ENCODE results near the gene C4orf46. TPM values are rescaled to one million over a fixed set of nuclear protein-coding genes. Genes with fewer than 3 reads are reported as not detected.

Gene C4orf46
- total RNA-seq, 4 donors from 2014 or later: 3.0 to 6.5 (median 4.2) TPM

DNA sequence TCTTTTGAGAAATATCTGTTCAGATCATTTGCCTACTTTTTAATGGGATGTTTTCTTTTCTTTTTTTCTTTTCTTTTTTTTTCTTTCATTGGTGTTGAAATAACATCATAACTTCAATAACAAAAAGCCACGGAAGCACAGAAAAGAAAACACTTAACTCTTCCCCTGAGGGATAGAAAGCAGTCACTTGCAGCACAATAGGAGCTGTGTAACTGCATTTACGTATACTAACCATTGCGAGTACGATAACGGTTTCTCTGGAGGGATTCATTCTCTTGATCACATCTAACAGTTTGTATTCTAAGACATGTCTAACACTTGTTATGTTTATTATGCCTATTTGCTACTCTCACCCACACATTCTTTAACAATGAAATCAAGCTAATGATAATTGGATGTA is 27.3 kb downstream of the C4orf46 start:
- TF ChIP-seq CTCF (IDR thresholded peaks at IDR 0.05; ENCODE audit: low read depth): no peak

- TF ChIP-seq CTCF (IDR thresholded peaks at IDR 0.05; ENCODE audit: low read depth): no peak
These were observed 35.1 kb downstream of the C4orf46 start for GRCh38 chr4:158636619-158637018.

- no peak for TF ChIP-seq CTCF (IDR thresholded peaks at IDR 0.05; ENCODE audit: low read depth)
These were observed 40.8 kb downstream of the C4orf46 start for GRCh38 chr4:158630893-158631292.

- TF ChIP-seq CTCF (IDR thresholded peaks at IDR 0.05; ENCODE audit: low read depth): no peak
These were observed 46.1 kb downstream of the C4orf46 start for GRCh38 chr4:158625544-158625943.

GRCh38 chr4:158624889-158625478 is 46.7 kb downstream of the C4orf46 start:
- TF ChIP-seq CTCF (IDR thresholded peaks at IDR 0.05; ENCODE audit: low read depth): no peak

- TF ChIP-seq CTCF (IDR thresholded peaks at IDR 0.05; ENCODE audit: low read depth): no peak
These were observed 49.4 kb downstream of the C4orf46 start for GRCh38 chr4:158622251-158622650.

- no peak for TF ChIP-seq CTCF (IDR thresholded peaks at IDR 0.05; ENCODE audit: low read depth)
These were observed 50.0 kb downstream of the C4orf46 start for GRCh38 chr4:158621729-158622128.
